Astrocyte (in vitro differentiated cells and primary cell): Measurements from ENCODE around the gene DIDO1. TPM values are rescaled to one million over a fixed set of nuclear protein-coding genes. Genes with fewer than 3 reads are reported as not detected.

ENCODE experiments used
- DNase-seq: peaks from one replicate; pipeline ENCODE4 v3.0.0-alpha.2; 2010; ENCODE audit warnings: low read depth
- FAIRE-seq: peaks from 2 replicates; lab custom pipeline; 2011; peaks lifted over from hg19 to GRCh38; lab: Jason Lieb, UNC
- H2AFZ ChIP-seq: 2 replicates; pipeline ENCODE4 v1.6.0; 2012; ENCODE audit warnings: low read depth, low read length, inconsistent platforms
- H3K27ac ChIP-seq: 2 replicates; pipeline ENCODE4 v1.5.1; 2011; ENCODE audit warnings: low read depth, low read length, inconsistent platforms
- H3K27me3 ChIP-seq: 2 replicates; pipeline ENCODE4 v1.6.0; 2011; ENCODE audit warnings: low read length, inconsistent platforms; ENCODE audit not compliant: insufficient read depth
- H3K36me3 ChIP-seq: 2 replicates; pipeline ENCODE4 v1.5.1; 2011; ENCODE audit warnings: low read length, inconsistent platforms; ENCODE audit not compliant: insufficient read depth
- H3K4me1 ChIP-seq: 2 replicates; pipeline ENCODE4 v1.5.1; 2011; ENCODE audit warnings: low read length, inconsistent platforms; ENCODE audit not compliant: insufficient read depth
- H3K4me2 ChIP-seq: 2 replicates; pipeline ENCODE4 v1.6.0; 2012; ENCODE audit warnings: low read length, inconsistent platforms
- H3K4me3 ChIP-seq: 2 replicates; pipeline ENCODE4 v1.5.1; 2011; ENCODE audit warnings: low read depth, mild to moderate bottlenecking, low read length, inconsistent platforms; ENCODE audit not compliant: insufficient read depth
- H3K79me2 ChIP-seq: 2 replicates; pipeline ENCODE4 v1.6.0; 2012; ENCODE audit warnings: mild to moderate bottlenecking, low read length, inconsistent platforms; ENCODE audit not compliant: insufficient read depth
- H3K9ac ChIP-seq: 2 replicates; pipeline ENCODE4 v1.6.0; 2012; ENCODE audit warnings: mild to moderate bottlenecking, low read length, inconsistent platforms
- H3K9me3 ChIP-seq: 2 replicates; pipeline ENCODE4 v1.5.1; 2012; ENCODE audit warnings: low read depth, mild to moderate bottlenecking, low read length, inconsistent platforms; ENCODE audit not compliant: insufficient read depth
- H4K20me1 ChIP-seq: 2 replicates; pipeline ENCODE4 v1.6.0; 2012; ENCODE audit warnings: low read length, inconsistent platforms; ENCODE audit not compliant: insufficient read depth
- H3K27ac Mint-ChIP-seq: one replicate; pipeline ENCODE4 v1.8.0; 2021; ENCODE audit warnings: mild to moderate bottlenecking, mixed read lengths; ENCODE audit not compliant: unreplicated experiment
- H3K27me3 Mint-ChIP-seq: one replicate; pipeline ENCODE4 v1.8.0; 2021; ENCODE audit warnings: low read depth, mixed read lengths; ENCODE audit not compliant: unreplicated experiment
- H3K36me3 Mint-ChIP-seq: one replicate; pipeline ENCODE4 v1.8.0; 2021; ENCODE audit warnings: low read depth, mixed read lengths; ENCODE audit not compliant: unreplicated experiment
- H3K4me1 Mint-ChIP-seq: one replicate; pipeline ENCODE4 v1.8.0; 2021; ENCODE audit warnings: low read depth, mixed read lengths; ENCODE audit not compliant: unreplicated experiment
- H3K4me3 Mint-ChIP-seq: one replicate; pipeline ENCODE4 v1.8.0; 2021; ENCODE audit warnings: mild to moderate bottlenecking, moderate library complexity, mixed read lengths; ENCODE audit not compliant: unreplicated experiment
- H3K9me3 Mint-ChIP-seq: one replicate; pipeline ENCODE4 v1.8.0; 2021; ENCODE audit warnings: mild to moderate bottlenecking, mixed read lengths; ENCODE audit not compliant: unreplicated experiment
- CTCF ChIP-seq: IDR thresholded peaks from 2 replicates; pipeline ENCODE4 v1.5.1; 2011; ENCODE audit warnings: low read depth, mild to moderate bottlenecking, inconsistent platforms, low read length, moderate library complexity; ENCODE audit not compliant: insufficient read depth
- EZH2 ChIP-seq: IDR thresholded peaks from 2 replicates; pipeline ENCODE4 v1.6.1; 2012; ENCODE audit warnings: mild to moderate bottlenecking, low read length, inconsistent platforms; ENCODE audit not compliant: insufficient read depth
- total RNA-seq: library from RNA; stranded (reverse); gene quantifications from 2 replicates; pipeline ENCODE4 v1.2.1, GENCODE V29; 2021

The DIDO1 gene
- total RNA-seq, 1 donor from 2014 or later = 39.0 TPM

DNA sequence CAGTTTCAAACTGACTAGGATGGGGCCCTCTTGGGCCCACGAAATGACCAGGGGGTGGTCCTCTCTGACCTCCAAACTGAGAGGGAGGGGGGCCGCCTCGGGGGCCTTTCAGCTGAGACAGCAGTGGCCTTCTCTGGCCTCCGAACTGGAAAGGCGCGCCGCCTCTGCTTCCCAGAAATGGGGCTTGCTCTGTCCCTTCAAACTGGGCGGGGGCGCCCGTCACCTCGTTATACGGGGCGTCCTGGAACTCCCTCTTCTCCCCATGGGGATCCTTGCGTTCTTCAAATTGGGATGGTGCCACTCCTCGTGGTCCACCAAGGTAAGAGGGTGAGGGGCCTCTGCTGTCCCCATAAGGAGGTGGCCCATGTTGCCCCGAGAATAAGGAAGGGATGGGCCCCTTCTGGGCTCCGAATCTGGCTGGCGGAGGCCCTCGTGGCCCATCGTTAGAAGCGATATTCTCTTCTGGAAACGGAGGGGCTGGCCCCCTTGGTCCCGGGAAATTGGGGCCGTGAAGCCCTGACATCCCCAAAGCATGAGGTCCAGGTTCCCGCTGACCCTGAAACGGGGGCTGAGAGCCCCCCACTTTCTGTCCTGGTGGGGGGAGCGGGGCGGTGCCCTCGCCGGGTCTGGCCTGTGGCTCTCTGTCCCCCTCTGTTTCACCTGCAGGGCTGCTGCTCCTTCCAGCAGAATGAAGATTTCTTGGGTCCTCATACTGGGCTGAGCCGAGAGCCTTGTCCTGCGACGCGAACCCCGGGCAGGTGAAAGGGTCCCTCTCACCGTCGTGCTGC, 46.0 kb downstream of the DIDO1 start:
- H3K36me3 Mint-ChIP-seq = peaks cover 5% of the 10 kb centered on the region
- H3K27ac Mint-ChIP-seq = no peak overlapping the region

GRCh38 chr20:62879275-62880146, 46.8 kb downstream of the DIDO1 start:
- Histone ChIP-seq H3K79me2 (no peaks in the 10 kb centered on the region), H3K4me3 (no peak overlapping the region), H3K27me3 (no peaks in the 10 kb centered on the region), H2AFZ (no peak overlapping the region), H3K27ac (no peak overlapping the region), H3K9me3 (no peaks in the 10 kb centered on the region), H3K9ac (no peak overlapping the region), H3K36me3 (no peaks in the 10 kb centered on the region), H3K4me1 (peaks cover 7% of the 10 kb centered on the region), H4K20me1 (no peaks in the 10 kb centered on the region), H3K4me2 (no peak overlapping the region)
- H3K27me3 Mint-ChIP-seq = no peaks in the 10 kb centered on the region
- peaks cover 8% of the 10 kb centered on the region for H3K4me1 Mint-ChIP-seq
- no peak overlapping the region for H3K27ac Mint-ChIP-seq
- FAIRE-seq (no peak), DNase-seq (no peak)
- TF ChIP-seq EZH2 (no peak), CTCF (no peak)
- H3K4me3 Mint-ChIP-seq = no peak overlapping the region
- peaks cover 4% of the 10 kb centered on the region for H3K36me3 Mint-ChIP-seq
- no peaks in the 10 kb centered on the region for H3K9me3 Mint-ChIP-seq

More for the DNA sequence above, 46.0 kb downstream of the DIDO1 start:
- H3K27me3 ChIP-seq = no peaks in the 10 kb centered on the region
- no peak for DNase-seq
- H3K4me2 ChIP-seq = no peak overlapping the region
- no peaks in the 10 kb centered on the region for H3K9me3 Mint-ChIP-seq
- no peaks in the 10 kb centered on the region for H3K36me3 ChIP-seq
- no peak overlapping the region for H3K9ac ChIP-seq
- H3K4me1 ChIP-seq = peaks cover 7% of the 10 kb centered on the region
- no peak overlapping the region for H3K4me3 Mint-ChIP-seq
- no peaks in the 10 kb centered on the region for H3K27me3 Mint-ChIP-seq
- no peak overlapping the region for H2AFZ ChIP-seq
- no peak for FAIRE-seq
- peaks cover 6% of the 10 kb centered on the region for H3K4me1 Mint-ChIP-seq
- no peaks in the 10 kb centered on the region for H3K9me3 ChIP-seq
- H3K27ac ChIP-seq = no peak overlapping the region
- H4K20me1 ChIP-seq = peaks cover 7% of the 10 kb centered on the region
- no peak for TF ChIP-seq CTCF
- TF ChIP-seq EZH2 = no peak
- H3K79me2 ChIP-seq = no peaks in the 10 kb centered on the region
- H3K4me3 ChIP-seq = no peak overlapping the region
